Measurements from ENCODE around the gene HBG1.
"Not testable (repeated sequence)": the region's sequence is repeated elsewhere in the genome, so short reads cannot be mapped to it uniquely, and the experiment has no call there.

Gene HBG1

DNA sequence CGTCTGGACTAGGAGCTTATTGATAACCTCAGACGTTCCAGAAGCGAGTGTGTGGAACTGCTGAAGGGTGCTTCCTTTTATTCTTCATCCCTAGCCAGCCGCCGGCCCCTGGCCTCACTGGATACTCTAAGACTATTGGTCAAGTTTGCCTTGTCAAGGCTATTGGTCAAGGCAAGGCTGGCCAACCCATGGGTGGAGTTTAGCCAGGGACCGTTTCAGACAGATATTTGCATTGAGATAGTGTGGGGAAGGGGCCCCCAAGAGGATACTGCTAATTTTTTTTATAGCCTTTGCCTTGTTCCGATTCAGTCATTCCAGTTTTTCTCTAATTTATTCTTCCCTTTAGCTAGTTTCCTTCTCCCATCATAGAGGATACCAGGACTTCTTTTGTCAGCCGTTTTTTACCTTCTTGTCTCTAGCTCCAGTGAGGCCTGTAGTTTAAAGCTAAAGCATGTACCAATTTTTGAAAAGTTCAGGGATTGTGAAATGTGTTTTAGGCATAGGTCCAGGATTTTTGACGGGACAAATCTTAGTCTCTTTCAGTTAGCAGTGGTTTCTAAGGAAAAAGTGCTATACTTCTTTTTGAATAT, at the start of gene HBG1:
HBG1 (minus strand) TSS at position 51 of the 590 bp plus-strand sequence. CDS start 53 bp downstream, outside the sequence.
- DNase-seq (ENCODE audit: low spot score) = not testable (repeated sequence)

DNA sequence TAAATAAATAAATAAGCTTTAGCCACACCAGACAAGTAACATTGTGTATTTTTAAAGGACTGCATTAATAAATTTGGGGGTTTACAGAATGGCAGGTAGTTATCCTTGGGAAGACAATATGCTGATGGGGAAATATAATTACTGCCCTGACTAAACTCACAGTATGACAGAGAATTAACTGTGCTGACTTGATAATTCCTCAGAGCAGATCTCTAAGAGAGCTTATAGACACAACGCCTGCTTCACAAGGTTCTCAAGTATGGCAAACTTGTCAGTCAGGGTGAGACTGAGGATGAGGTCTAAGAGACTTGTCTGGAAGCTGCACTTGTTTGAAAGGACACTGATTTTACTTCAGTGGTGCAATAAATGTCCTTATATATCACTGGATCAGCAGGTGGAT, 48.8 kb upstream of the HBG1 start:
- no peak for DNase-seq (ENCODE audit: low spot score)

- no peak for DNase-seq (ENCODE audit: low spot score)
Measured at GRCh38 chr11:5297721-5298323, 48.2 kb upstream of the HBG1 start.

DNA sequence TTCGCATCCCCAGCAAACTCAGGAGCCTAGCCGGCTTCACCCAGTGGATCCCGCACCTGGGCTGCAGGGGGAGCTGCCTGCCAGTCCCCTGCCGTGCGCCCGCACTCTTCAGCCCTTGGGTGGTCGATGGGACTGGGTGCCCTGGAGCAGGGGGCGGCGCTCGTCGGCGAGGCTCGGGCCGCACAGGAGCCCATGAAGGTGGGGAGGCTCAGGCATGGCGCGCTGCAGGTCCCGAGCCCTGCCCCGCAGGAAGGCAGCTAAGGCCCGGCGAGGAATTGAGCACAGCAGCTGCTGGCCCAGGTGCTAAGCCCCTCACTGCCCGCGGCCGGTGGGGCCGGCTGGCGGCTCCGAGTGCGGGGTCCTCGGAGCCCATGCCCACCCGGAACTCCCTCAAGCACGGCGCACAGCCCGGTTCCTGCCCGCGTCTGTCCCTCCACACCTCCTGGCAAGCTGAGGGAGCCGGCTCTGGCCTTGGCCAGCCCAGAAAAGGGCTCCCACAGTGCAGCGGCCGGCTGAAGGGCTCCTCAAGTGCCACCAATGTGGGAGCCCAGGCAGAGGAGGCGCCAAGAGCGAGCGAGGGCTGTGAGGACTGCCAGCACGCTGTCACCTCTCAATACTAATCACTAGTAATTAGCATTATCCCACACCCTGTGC, 44.8 kb upstream of the HBG1 start:
- DNase-seq (ENCODE audit: low spot score) = not testable (repeated sequence)

DNA sequence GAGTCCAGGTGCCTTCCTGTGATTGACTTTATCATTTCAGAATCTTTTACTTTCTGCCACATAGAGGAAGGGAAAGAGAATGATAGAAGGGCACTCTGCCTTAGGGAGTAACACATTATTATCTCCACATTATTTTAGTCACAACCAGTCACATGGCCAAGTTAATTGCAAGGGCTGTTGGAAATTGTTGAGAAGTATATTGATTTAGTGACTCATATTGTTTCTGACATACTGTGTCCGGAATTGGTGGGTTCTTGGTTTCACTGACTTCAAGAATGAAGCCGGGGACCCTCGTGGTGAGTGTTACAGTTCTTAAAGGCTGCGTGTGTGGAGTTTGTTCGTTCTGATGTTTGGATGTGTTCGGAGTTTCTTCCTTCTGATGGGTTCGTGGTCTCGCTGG, 43.4 kb upstream of the HBG1 start:
- no peak for DNase-seq (ENCODE audit: low spot score)

- peak; percentile 5 for DNase-seq (ENCODE audit: low spot score)
Measured at GRCh38 chr11:5291207-5291838, 41.7 kb upstream of the HBG1 start.

DNA sequence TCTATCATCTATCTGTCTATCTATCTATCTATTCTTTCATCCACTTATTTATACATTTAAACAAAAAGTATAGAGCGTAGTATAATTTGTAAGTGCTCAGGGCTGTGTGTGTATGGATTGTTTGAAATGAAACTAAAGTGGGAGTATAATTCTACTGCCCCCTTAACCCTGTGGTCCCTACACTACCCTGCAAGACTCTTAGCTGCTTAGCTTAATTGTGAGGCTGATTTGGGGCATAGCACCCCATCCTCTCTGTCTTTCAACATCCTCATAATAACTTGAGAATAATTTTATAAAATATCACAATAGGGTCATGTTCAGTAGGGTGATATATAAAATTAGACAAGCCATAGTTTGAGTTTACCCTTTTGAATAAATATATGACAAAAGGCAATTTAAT, 40.4 kb upstream of the HBG1 start:
- no peak for DNase-seq (ENCODE audit: low spot score)

DNA sequence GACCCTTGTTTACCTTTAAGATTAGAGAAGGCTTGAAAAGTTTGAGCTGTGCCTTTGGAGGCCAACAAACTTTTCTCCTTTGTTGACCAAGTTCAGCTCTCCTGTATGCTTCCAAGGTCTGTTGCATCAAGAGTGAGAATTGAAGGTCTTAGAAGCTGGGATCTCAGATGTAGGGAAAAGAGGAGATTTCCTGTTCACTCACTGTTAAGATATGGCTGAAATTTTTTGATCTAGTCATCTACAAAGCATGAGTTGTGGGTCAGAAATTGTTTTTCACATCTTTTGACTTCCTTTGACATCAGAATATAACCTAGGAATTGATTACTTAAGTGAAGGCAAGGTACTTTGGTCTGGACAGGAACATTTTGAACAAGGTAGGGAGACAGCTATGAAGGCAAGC, 40.0 kb upstream of the HBG1 start:
- DNase-seq (ENCODE audit: low spot score) = no peak

GRCh38 chr11:5288906-5289550, 39.4 kb upstream of the HBG1 start:
- DNase-seq (ENCODE audit: low spot score) = no peak

GRCh38 chr11:5288108-5288905, 38.6 kb upstream of the HBG1 start:
- no peak for DNase-seq (ENCODE audit: low spot score)

GRCh38 chr11:5286901-5287300, 37.2 kb upstream of the HBG1 start:
- DNase-seq (ENCODE audit: low spot score) = no peak

- DNase-seq (ENCODE audit: low spot score) = no peak
Measured at GRCh38 chr11:5286351-5286750, 36.7 kb upstream of the HBG1 start.

DNA sequence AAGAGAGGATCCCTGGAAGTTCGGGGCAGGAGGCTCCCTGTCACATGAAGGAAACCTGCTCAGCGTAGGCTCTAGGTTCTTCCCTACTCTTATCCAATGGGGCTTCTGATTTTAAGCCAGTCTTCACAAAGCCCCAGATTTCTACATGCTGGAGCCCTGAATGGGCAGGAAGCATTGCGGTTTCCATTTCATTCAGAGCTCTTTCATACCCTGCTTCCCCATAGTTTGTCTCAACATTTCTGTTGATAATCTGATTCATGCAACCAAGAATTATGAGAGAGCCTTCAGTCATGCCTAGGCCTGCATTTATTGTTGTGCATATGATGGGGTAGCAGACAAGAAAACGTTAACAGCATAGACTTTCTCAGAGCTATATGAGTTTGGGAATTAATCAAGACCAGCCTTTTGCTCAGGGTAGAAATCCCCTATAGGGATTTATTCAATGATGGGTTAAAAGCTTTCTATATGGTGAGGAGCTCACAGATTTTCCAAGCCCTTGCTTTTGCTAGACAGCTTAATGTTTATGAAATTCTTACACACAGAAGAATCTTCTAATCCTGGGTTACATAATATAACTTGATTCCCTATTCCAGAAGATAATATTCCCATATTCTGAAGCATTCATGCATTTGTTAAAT, 36.2 kb upstream of the HBG1 start:
- no peak for DNase-seq (ENCODE audit: low spot score)

GRCh38 chr11:5284637-5285036, 35.0 kb upstream of the HBG1 start:
- no peak for DNase-seq (ENCODE audit: low spot score)

DNA sequence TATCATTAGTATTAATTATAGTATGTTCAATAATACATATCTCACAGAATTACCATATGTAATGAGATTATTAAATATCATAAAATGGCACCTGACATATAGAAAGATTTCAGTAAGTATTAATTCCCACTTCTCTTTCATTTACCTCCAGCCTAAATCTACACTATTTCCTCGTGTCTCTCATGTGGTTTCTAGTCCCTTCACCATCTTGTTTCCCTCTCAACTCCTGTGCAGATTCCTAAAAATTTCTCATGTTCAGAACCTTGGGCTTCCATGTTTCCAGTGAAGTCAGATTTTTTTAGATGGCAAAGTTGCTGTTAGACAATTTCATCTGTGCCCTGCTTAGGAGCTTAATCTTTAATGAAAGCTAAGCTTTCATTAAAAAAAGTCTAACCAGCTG, 34.2 kb upstream of the HBG1 start:
- DNase-seq (ENCODE audit: low spot score) = no peak

DNA sequence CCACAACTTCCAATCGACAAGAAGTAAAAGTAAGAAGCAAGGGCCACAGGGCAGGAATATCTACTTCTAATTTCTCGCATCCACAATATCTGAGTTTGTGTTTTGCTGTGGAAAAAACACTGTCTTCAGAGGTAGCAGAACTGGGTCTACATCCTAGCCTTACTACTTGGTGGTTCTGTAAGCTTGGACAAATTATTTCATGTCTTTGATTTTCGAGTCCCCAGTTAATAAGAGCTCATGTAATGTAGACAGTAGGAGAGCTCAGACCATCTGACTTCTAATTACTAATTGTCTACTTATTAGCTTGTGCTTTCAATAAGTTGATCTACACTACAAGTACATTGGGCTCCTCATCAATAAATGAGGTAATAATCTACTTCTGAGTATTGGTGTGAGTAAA, 33.4 kb upstream of the HBG1 start:
- no peak for DNase-seq (ENCODE audit: low spot score)

DNA sequence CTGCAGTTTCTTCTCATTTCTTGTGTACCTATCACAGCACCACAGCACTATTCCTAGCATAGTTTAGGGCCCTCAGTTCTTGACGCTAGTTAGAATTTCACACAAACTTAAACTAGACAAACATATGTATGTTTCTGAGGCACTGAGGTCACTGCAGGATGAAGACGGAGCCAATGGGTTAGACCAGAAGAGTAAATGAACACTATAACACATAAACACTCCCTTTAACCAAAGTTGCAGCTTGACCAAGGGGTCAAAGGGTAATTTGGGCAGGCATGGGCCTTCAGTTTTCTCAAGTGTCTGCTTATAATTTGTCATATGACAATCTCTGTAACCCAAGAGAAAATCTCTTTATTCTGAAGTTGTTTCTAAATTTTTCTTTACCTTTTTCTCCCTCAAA, 33.0 kb upstream of the HBG1 start:
- DNase-seq (ENCODE audit: low spot score) = no peak

DNA sequence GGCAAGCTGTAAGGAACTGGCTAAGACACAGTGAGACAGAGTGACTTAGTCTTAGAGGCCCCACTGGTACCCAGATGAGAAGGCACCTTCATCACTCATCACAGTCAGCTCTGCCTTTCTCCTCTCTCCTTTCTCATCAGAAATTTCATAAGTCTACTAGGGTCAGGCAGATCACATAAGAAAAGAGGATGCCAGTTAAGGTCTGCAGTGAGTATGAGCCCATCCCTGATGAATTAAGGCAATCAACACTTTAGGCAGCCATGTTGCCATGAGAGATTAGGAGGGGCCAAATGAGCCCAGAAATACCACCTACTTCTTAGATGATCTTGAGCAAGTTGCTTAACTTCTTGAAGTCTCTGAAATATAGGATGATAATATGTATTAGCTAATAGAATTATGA, 31.9 kb upstream of the HBG1 start:
- DNase-seq (ENCODE audit: low spot score) = no peak

- peak; percentile 5 for DNase-seq (ENCODE audit: low spot score)
Measured at GRCh38 chr11:5280582-5281102, 31.0 kb upstream of the HBG1 start.

DNA sequence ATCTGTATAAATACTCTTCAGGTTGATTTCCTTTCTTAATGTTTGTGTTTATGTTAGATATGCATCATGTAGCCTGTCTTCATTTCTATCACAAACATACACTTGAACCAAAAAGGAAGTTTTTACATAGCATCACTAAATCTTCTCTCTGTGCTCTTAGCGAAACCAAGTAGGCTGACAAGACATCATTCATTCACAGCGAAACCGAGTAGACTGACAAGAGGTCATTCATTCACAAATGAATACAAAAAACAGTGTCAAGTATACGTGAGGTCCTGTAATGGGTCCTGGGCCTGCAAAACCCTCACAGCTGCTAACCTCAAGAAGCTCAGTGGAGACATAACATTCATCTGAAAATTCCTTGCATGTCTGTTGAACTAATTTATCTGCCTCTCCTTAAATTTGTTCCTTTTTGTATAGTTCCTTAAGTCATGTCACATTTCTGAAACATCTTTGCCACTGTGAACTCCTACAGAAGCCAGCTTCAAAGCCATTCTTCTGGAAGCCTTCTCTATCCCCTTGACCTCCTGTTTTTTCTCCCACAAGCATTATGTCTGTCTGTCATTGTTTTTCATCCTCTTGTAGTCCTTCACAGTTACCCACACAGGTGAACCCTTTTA, 29.9 kb upstream of the HBG1 start:
- DNase-seq (ENCODE audit: low spot score) = no peak
